Suppressor macrophage (primary cell): ENCODE results near the gene NOP53.
"Not testable (repeated sequence)": the region's sequence is repeated elsewhere in the genome, so short reads cannot be mapped to it uniquely, and the experiment has no call there.

Experiments
- DNase-seq, 4 experiments: peaks; one replicate each; pipeline ENCODE4 v3.0.0-alpha.2; 2020 to 2022

The NOP53 gene

GRCh38 chr19:47778049-47778953, 33.0 kb downstream of the NOP53 start, which contains the start of gene SELENOW:
TSS of gene SELENOW (plus strand) at chr19:47778703. CDS start at chr19:47778786, 83 bp downstream.
- peak; percentile 65 to 88 (median 74) for DNase-seq

DNA sequence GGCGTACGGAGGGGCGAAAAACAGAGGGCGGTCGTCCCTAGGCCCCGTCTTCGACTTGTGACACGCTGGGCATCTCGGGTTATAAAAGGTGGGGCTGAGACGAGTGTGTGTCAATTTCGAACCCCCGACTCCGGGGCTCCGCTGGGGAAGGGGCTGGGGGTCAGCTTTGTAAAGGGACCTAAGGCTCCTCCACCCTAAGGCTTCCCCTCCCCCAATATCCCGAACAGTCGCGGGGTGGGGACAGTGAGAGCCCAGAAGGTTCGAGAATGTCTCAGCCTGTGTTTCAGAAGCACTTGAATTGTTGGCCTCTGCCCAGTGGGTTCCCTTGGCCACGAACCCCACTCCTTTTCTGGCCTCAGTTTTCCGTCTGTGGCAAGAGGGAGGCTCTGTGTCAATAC, 33.6 kb downstream of the NOP53 start:
- DNase-seq, result peak in 3 of 4 experiments; percentile 13 to 29 (median 17)

GRCh38 chr19:47779524-47780214, 34.3 kb downstream of the NOP53 start:
- no peak for DNase-seq

- no peak for DNase-seq
These were observed 34.8 kb downstream of the NOP53 start for GRCh38 chr19:47780215-47780551.

GRCh38 chr19:47781590-47782262, 36.4 kb downstream of the NOP53 start:
- DNase-seq, result no peak

- no peak for DNase-seq
These were observed 41.2 kb downstream of the NOP53 start for GRCh38 chr19:47786566-47786965.

- DNase-seq, result not testable (repeated sequence)
These were observed 42.0 kb downstream of the NOP53 start for GRCh38 chr19:47787307-47787706.

GRCh38 chr19:47789811-47790210, 44.5 kb downstream of the NOP53 start:
- DNase-seq, result not testable (repeated sequence)

- peak; percentile 76 to 91 (median 86) for DNase-seq
These were observed 45.1 kb downstream of the NOP53 start for GRCh38 chr19:47790398-47790814.

DNA sequence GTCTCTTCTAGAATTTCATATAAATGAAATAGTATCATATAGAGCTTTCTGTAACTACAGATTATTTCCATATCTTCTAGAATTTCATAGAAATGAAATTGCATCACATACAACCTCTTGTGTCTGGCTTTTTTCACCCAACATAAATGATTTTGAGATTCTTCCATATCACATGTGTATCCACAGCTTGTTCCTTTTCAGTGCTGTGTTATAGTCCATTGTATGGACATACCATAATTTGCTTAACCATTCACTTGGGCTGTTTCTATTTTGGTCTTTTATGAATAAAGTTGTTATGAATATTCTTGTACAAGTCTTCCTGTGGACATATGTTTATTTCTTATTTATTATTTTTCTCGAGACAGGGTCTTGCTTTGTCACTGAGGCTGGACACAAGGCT, 47.3 kb downstream of the NOP53 start:
- no peak for DNase-seq

DNA sequence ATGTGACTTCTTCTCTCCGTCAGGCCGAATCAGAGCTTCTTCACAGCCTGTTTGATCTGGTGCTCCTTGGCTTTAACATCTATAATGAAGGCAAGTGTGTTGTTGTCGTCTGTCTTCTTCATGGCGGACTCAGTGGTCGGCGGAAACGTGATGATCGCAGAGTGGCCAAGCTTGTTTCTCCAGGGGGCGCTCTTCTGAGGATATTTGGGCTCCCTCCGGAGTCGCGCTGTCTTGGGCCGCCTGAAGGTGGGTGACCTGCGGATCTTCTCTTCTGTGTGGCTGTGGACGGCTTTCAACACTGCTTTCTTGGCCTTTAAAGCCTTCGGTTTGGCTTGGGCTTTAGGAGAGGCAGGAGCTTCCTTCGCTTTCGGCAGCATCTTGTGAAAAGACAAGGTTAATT, 49.2 kb downstream of the NOP53 start:
- no peak for DNase-seq

DNA sequence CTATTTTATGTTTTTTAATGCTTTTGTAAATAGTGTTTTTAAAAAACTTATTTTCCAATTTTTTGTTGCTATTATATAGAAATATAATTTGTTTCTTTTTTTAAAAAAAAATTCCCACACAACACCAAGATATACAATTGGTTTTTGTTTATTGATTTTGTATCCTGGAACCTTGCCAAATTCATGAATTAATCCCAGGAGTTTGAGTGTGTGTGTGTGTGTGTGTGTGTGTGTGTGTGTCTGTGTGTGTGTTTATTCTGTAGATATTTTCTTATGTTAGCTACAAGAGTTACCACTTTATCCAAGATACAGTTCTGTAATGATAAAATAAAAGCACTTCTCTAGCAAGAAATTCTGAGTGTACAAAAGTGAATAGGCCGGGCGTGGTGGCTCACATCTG, 51.4 kb downstream of the NOP53 start:
- DNase-seq, result no peak

DNA sequence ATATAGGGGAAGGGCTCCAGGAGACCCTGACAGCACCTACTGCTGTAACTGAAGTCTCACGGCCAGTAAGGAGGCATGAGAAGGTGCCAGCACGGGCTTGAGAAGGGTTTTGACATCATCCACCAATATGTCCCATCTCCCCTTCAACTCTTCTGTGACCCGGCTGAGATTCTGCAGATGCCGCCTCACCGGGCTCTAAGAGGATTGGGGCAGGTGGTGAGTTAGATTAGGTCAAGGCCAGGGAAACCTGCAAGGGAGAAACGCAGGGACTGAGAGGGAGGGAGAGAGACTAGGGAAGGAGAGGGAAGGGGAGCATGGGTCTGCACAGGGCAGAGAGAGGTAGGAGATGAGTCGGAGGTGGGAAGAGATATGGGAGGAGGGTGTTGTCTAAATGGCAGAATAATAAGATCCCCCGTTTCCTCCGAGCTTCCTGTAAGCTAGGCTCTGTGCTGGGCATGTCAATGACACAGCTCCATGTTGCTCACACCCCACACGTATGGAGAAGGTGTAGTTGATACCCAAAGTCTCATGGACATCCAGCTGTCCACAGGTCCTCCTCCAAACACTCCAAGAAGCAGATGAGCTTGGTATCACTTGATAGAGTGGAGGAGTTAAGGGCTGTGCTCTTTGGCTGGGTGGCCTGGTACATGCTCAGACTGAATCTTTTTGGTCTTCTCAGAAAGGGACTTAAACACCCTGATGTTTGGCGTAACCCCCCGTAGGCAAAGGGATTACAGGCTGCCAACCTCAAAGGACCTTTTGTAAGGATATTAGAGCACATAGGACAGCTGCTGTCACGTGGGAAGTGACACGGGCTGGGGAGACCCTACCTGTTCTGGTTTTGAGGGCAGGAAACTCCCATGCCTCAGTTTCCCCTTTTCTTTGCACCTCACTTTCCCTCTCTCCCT, 52.9 kb downstream of the NOP53 start:
- no peak for DNase-seq

- no peak for DNase-seq
These were observed 53.5 kb downstream of the NOP53 start for GRCh38 chr19:47798904-47799266.

DNA sequence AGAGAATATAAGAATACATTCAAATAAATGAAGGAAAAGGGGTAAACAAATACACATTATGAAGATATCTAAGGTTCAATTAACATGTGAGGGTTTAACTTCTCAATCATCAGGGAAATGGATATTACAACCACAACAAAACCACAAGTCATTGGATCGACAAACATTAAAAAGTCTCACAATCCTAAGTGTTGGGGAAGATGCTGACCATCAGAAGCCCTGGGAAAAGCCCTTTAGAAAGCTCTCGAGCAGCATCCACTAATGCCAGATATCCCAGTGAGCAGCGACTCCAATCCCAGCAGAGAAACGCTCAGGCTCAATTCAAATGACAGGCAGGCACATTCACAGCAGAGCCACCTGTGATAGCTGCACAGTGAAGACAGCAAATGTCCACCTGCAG, 55.9 kb downstream of the NOP53 start:
- no peak for DNase-seq

GRCh38 chr19:47802521-47803043, 57.2 kb downstream of the NOP53 start:
- DNase-seq, result no peak

DNA sequence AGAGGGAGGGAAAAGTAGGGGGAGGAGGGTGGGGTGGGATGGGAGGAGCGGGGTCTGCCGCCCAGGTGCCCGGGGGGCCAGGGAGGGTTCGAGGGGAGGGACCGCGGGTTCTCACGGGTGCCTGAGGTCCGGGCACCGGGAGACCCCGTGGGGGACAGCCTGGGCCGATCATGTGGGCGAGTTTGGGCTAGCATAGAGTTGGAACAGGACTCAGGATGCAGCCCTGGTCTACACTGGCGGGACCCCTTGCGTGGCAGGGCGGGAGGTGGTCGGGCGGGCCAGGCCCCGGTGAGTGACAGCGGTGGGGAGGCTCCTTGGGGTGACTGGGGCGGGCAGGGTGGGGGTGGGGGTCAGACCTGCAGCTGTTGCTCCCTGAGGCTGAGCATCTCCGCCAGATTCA, 57.8 kb downstream of the NOP53 start:
- DNase-seq, result not testable (repeated sequence)

DNA sequence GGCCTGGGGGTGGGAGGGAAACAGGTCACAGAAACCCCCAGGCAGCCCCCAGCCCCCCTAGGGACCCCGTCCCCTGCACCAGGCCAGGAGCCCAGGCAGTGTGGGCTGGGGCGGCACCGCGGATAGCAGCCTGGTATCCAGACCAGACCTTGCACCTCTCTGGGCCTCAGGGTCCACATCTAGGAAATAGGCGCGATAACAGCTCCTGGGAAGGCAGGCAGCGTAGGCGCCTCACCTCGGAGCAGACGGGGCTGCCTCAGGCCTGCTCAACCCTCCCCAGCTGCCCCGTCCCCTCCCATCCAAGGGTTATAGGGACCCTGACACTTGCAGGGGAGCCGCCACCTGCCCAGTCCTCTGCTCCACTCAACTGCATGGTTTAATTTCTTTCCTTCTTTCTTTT, 58.3 kb downstream of the NOP53 start:
- DNase-seq, result not testable (repeated sequence)

GRCh38 chr19:47804451-47804850, 59.1 kb downstream of the NOP53 start, which contains the start of gene TPRX1:
TSS of gene TPRX1 (minus strand) at chr19:47804551. CDS start at chr19:47804539, 12 bp downstream.
- DNase-seq, result not testable (repeated sequence)

- DNase-seq, result no peak
These were observed 60.0 kb downstream of the NOP53 start for GRCh38 chr19:47805313-47805712.

- DNase-seq, result no peak
These were observed 61.1 kb downstream of the NOP53 start for GRCh38 chr19:47806435-47806834.
